Stomach smooth muscle (tissue), 2 donors: Measurements from ENCODE around the gene MIB2.
"Not testable (repeated sequence)": the region's sequence is repeated elsewhere in the genome, so short reads cannot be mapped to it uniquely, and the experiment has no call there.

Experiments used
- H3K27ac ChIP-seq: one replicate; pipeline ENCODE4 v1.7.0; 2013; ENCODE audit warnings: mild to moderate bottlenecking, low read length, inconsistent platforms
- H3K27me3 ChIP-seq, 2 donors: one replicate each; pipeline ENCODE4 v1.7.0; 2013; ENCODE audit warnings: low read length in 2 of 2; ENCODE audit not compliant: insufficient read depth in 2 of 2, control insufficient read depth in 1 of 2
- H3K36me3 ChIP-seq, 2 donors: one replicate each; pipeline ENCODE4 v1.7.0; 2013; ENCODE audit warnings: low read length in 2 of 2; ENCODE audit not compliant: control insufficient read depth in 2 of 2, insufficient read depth in 2 of 2
- H3K4me1 ChIP-seq: one replicate; pipeline ENCODE4 v1.7.0; 2013; ENCODE audit warnings: low read length; ENCODE audit not compliant: control insufficient read depth, insufficient read depth
- H3K4me3 ChIP-seq, 2 donors: one replicate each; pipeline ENCODE4 v1.7.0; 2013; ENCODE audit warnings: low read length in 2 of 2
- H3K9ac ChIP-seq, 2 donors: one replicate each; pipeline ENCODE4 v1.7.0; 2013; ENCODE audit warnings: low read length in 2 of 2, mild to moderate bottlenecking in 1 of 2
- H3K9me3 ChIP-seq, 2 donors: one replicate each; pipeline ENCODE4 v1.7.0; 2013; ENCODE audit warnings: low read length in 2 of 2; ENCODE audit not compliant: control insufficient read depth in 2 of 2
- donor health status: healthy.
- donor health status: Pancreatic carcinoma.

MIB2 gene

DNA sequence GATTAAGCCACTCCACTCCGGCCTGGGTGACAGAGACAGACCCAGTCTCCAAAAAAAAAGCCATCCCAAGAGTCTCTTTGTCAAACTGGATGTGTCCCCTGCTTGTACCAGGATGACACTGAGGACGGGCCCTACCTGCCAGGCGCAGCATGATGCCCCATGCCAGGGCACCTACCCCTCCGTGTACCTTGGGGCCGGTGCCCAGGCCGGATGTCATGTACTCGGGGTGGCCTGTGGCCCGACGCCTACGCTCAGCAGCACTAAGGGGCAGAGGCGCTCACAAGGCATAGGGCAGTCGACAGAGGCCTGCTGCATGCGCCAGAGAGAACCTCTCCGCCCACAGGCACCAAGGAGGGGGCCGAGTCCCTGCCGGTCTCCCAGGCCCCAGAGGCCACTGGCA, 24.1 kb downstream of the MIB2 start:
- H3K4me1 ChIP-seq, H3K9ac ChIP-seq, H3K9me3 ChIP-seq, H3K27me3 ChIP-seq, H3K36me3 ChIP-seq, H3K4me3 ChIP-seq, H3K27ac ChIP-seq: not testable (repeated sequence)

DNA sequence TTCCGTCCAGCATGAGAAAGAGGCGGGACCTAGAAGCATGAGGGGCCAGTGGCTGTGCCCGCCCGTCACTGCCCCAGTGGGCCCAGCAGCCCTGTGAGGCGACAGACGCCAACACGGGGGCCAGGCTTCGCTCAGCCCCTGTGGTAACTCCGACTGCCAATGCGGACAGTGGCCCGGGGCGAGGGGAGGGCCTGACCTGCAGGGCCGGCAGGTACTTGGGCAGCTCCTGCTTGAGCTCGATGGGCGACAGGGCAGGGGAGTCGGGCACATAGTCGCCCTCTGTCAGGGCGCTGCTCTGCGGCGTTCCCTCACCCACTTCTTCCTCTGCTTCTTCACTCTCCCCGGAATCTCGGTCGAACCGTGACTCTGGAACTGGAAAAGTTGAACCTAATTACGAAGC, 24.8 kb downstream of the MIB2 start:
- not testable (repeated sequence) for H3K27me3 ChIP-seq, H3K9me3 ChIP-seq, H3K4me3 ChIP-seq, H3K36me3 ChIP-seq, H3K27ac ChIP-seq, H3K9ac ChIP-seq, H3K4me1 ChIP-seq

DNA sequence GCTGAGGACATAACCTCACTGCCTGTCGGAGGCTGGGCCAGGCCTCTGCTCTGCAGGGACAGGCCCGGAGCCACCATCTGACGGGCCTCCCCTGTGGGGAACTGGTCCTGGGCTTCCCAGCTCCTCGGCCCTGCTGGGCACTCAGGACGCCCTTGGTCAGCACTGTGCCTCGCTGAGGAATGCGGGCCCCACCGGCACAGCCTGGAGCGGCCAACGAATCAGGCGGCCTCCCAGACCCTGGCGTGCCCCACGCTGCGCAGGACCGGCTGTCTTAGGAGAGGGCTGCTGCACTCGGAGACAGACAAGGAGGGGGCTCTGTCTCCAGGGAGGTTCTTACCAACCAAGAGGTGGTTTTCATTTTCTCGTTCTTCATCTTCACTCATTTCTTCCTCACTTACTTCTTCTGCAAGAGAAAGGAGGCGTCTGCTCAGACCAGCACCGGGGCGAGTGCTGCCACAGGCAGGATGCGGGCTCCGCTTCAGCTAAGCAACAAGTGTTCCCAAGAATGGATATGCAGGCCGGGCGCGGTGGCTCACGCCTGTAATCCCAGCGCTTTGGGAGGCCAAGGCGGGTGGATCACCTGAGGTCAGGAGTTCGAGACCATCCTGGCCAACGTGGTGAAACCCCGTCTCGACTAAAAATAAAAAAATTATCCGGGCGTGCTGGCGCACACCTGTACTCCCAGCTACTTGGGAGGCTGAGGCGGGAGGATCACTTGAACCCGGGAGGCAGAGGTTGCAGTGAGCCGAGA, 25.6 kb downstream of the MIB2 start:
- H3K9ac ChIP-seq, H3K9me3 ChIP-seq, H3K27ac ChIP-seq, H3K36me3 ChIP-seq, H3K4me3 ChIP-seq, H3K27me3 ChIP-seq, H3K4me1 ChIP-seq: not testable (repeated sequence)

DNA sequence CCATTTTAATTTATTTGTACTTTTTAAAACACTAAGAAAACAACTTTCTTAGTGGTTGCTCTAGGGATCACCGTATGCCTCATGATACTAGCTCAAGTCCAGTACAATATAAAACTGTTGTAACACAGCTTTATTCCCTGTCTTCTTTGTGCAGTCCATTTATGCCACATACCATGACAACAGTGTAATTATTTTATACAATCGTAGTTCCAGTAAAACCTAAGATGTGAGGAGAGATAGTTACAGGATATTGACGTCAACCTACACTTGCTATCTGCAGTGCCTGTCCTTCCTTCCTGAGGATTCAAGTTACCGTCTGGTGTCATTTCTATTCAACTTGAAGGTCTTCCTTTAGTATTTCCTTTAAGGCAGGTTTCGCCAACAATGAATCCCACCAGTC, 31.0 kb downstream of the MIB2 start:
- H3K9me3 ChIP-seq, H3K27ac ChIP-seq, H3K9ac ChIP-seq, H3K4me3 ChIP-seq, H3K27me3 ChIP-seq, H3K4me1 ChIP-seq: not testable (repeated sequence)
- H3K36me3 ChIP-seq: peaks cover 20 to 23% of the 10 kb centered on the region in 2 donors

DNA sequence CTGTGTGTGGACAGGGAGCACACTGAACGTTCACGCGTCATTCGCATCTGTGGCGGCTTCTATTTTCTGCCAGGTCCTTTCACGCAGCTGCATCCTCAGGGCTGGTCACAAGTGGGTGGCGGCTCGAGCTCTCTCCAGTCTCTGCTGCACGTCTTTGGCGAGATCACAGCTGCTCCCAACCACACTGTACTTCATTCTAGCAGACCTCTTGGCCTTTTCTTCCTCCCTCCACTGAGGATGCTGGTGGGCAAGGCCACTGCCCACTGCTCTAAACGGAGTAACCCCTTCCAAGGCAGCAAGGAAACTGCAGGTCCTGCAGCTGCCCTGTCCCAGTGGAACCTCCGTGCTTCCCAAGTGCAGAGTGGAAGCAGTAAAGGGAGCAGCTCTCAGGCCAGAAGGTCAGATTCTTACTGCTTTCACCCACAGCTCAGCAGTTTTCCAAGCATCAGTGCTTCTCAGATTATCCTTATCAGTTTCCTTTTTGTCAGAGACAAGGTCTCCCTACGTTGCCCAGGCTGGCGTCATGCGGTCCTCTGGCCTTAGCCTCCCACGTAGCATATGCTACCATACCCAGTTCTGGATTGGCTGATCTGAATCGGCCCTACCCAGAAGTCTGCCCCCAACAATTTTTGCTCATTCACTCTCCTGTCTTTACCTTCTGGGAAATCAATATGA, 32.4 kb downstream of the MIB2 start:
- H3K27me3 ChIP-seq, H3K27ac ChIP-seq, H3K9ac ChIP-seq, H3K4me3 ChIP-seq, H3K4me1 ChIP-seq, H3K9me3 ChIP-seq: not testable (repeated sequence)
- peaks cover 29 to 37% of the 10 kb centered on the region in 2 donors for H3K36me3 ChIP-seq

DNA sequence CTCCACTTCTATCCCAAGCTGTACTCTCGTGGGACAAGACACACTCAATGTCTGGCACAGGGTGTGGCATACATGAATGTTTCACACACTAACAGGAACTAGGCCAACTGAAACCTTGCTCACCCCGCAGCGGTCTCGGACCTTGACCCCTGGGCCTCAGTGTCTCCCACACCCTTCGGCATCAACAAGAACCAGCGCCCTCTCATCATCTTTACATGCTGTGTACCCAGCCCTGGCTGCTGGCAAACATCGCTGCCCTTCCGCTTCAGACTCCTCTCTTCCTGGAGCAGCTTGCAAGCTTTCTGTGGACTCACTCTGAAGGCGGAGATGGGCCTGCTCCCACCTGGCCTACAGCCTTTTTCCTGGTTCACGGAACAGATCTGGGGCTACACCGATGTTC, 33.0 kb downstream of the MIB2 start:
- H3K4me3 ChIP-seq, H3K9me3 ChIP-seq, H3K9ac ChIP-seq, H3K27me3 ChIP-seq, H3K4me1 ChIP-seq, H3K27ac ChIP-seq: not testable (repeated sequence)
- H3K36me3 ChIP-seq: peaks cover 29 to 37% of the 10 kb centered on the region in 2 donors

DNA sequence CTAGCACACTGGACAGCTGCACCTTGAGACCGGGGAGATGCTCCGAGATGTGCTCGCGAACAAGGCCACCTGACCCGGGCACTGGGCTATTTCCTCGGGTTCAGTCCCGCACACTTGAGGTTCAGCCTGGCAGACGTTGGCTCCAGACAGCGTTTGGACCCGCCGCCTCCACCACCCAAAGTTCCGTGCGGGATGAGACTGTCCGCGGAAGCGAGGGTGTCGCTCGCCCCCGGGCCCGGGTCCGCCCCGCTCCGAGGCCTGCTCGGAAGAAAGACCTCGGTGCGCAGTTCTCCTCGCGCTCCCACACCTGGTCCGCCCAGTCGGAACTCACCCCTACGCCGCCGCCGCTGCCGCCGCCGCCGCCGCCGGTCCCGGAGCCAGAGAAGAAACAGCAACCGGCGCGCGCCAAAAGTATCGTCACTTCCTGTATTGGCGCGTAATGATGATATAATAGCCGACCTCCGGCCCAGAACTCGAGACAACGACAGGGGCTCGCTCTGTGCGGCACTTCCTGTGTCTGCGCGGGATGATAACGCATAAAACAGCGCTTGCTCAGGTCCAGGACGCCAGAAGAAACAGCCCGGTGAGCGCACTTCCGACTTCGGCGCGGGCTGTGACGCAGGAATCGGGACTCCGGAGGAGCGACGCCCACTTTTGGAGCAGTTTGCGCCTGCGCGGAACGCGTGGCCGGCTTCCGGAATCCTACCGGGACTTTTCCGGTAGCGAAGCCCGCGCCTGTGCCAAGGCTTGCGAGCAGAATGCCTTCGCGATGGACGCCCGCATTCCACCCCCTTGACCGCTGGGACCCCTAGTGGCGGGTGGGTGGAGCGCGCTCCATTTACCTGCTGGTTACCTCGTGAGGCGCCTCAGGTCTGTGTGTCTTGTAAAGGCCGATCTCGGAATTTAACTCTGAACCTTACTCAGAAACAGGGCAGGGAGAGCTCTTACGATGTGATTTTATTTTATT, 43.6 kb downstream of the MIB2 start, which contains the start of gene CDK11B:
TSS of gene CDK11B (minus strand) at position 422 of the 967 bp plus-strand sequence. CDS start 1,519 bp downstream, outside the sequence.
- H3K36me3 ChIP-seq: peaks cover 8 to 12% of the 10 kb centered on the region in 2 donors
- H3K4me1 ChIP-seq, H3K9me3 ChIP-seq, H3K27me3 ChIP-seq: not testable (repeated sequence)
- peak within 1 kb of the TSS; percentile 69 to 74 for H3K4me3 ChIP-seq
- peak within 1 kb of the TSS; percentile 93 for H3K27ac ChIP-seq
- H3K9ac ChIP-seq: peak within 1 kb of the TSS; percentile 86 to 96

DNA sequence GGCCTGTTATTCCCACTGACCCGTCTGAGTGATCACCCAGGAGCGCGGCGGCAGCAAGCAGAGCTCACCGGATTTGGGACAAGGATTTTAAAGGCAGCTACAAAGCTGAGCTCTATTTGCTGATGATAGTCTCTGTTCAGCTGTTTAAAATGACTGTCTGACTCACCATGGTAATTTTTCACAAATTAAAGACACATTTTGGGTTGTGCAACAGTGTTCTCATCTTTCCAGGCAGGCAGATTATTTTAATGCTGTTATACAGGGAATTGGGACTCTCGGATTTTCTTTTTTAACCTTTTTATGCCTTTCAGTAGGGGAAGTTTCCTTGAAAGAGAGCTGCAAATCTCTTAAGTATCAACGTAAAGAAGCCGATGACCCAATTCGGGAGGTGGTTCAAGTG, 47.1 kb downstream of the MIB2 start:
- H3K4me3 ChIP-seq, H3K27ac ChIP-seq, H3K4me1 ChIP-seq, H3K9ac ChIP-seq, H3K27me3 ChIP-seq, H3K9me3 ChIP-seq: not testable (repeated sequence)
- H3K36me3 ChIP-seq: peaks cover 13 to 18% of the 10 kb centered on the region in 2 donors

DNA sequence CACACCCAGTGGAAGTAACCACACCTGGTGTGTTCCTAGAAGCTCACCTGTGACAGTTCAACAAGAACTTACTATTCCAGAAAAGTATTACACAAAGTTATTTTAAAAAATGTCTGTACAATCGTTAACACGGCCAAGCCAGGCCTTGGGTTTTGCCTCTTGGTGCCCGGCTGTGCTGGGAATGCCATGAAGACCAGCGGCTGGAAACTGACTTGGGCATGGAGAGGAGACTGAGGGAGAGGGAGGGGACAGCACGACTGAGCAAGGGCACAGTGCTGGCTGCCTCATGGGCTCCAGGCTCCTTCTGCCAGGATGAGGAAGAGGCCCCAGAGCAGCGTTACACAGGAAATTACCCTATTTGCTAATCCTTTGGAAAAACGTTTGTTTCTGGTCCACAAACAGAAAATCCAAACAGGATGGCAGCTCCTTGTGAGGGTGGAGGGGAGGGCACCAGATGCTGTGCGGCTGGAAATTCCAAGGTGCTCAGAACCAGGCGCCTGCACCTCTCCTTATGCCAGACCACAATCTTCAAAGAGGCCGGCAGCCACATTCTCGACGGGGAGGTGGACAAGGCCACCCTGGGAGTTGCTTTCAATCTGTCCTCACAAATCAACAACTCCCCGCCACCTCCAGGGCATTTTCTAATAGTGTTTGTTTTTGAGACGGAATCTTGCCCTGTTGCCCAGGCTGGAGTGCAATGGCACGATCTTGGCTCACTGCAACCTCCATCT, 47.7 kb downstream of the MIB2 start:
- H3K9ac ChIP-seq, H3K4me3 ChIP-seq, H3K27me3 ChIP-seq, H3K27ac ChIP-seq, H3K9me3 ChIP-seq, H3K4me1 ChIP-seq: not testable (repeated sequence)
- peaks cover 13 to 18% of the 10 kb centered on the region in 2 donors for H3K36me3 ChIP-seq

DNA sequence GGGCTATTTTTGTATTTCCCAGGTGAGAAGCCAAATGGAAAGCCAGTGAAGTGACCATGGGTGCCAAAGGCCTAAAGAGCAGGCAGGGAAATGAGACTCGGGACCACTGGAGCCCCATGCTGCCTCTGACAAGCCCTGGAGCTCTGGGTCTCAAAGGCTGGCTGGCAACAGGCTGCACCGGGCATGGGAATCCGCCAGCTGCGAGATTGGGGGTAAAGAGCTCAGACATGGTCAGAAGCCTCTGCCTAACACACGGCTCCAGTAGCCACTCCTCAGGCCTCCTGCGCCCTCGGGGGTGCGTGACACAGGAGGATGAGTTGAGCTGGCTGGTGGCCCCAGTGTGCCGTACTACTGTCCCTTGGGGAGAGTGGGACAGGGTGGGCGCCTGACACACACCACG, 49.0 kb downstream of the MIB2 start:
- H3K9me3 ChIP-seq, H3K4me3 ChIP-seq, H3K4me1 ChIP-seq, H3K9ac ChIP-seq, H3K27me3 ChIP-seq, H3K27ac ChIP-seq: not testable (repeated sequence)
- H3K36me3 ChIP-seq: peaks cover 13 to 19% of the 10 kb centered on the region in 2 donors
